Measurements from ENCODE around the gene PROB1. TPM values are rescaled to one million over a fixed set of nuclear protein-coding genes. Genes with fewer than 3 reads are reported as not detected.
"Not testable (repeated sequence)": the region's sequence is repeated elsewhere in the genome, so short reads cannot be mapped to it uniquely, and the experiment has no call there.

The PROB1 gene
- total RNA-seq, 1 experiment from 2014 or later, result 2.2 TPM

DNA sequence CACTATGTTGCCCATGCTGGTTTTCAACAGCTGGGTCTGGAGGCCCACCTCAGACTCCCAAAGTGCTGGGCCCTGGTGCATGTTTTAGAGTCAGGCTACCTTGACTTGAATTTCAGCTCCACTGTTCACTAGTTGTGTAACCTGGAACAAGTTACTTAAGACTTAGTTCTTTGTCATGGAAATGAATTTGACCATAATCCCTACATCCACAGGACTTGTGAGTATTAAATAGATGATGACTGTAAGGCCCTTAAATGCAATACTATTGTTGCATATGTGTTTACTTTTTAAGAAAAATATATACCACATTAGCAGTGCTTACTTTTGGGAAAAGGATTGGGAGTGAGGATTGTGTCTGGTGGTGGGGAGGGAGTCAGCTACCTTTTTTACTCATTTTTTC lies 36.8 kb downstream of the PROB1 start:
- Histone ChIP-seq H3K4me1 (ENCODE audit: insufficient read depth, low read length) (peaks cover 11% of the 10 kb centered on the region), H2AFZ (ENCODE audit: low read length) (no peak overlapping the region), H3K79me2 (ENCODE audit: low read length) (peaks cover 90% of the 10 kb centered on the region), H3K9me2 (replicated peaks; ENCODE audit: low read length) (no peaks in the 10 kb centered on the region), H3F3A (ENCODE audit: low read length, unreplicated experiment) (no peaks in the 10 kb centered on the region), H4K20me1 (ENCODE audit: low read length) (peaks cover 15% of the 10 kb centered on the region; the same call in 1 of the 2 replicates), H3K4me2 (ENCODE audit: low read length) (no peak overlapping the region), H3K27me3 (ENCODE audit: low read length) (no peaks in the 10 kb centered on the region), H3K27ac (ENCODE audit: low read length) (no peak overlapping the region), H3K9ac (ENCODE audit: low read length) (no peak overlapping the region), H3K4me3 (ENCODE audit: low read length) (no peak overlapping the region), H3K36me3 (ENCODE audit: low read depth, low read length) (no peaks in the 10 kb centered on the region; the same call in 1 of the 2 replicates), H3K9me3 (ENCODE audit: low read length) (no peaks in the 10 kb centered on the region)
- POLR2A ChIA-PET (ENCODE audit: unreplicated experiment), result interaction anchor here (0.6 kb wide), 1 partner anchor 16 kb away, joined by 20 read pairs; no protein-coding TSS in a partner anchor
- DNase-seq, result no peak
- intact Hi-C loops (cut with micrococcal nuclease), result no loop called here
- CTCF ChIA-PET, result interaction anchor here (0.7 kb wide), 1 partner anchor 614 kb away, joined by 9 read pairs; no protein-coding TSS in a partner anchor
- ATAC-seq, result no peak
- TF ChIP-seq, protein P1, sequence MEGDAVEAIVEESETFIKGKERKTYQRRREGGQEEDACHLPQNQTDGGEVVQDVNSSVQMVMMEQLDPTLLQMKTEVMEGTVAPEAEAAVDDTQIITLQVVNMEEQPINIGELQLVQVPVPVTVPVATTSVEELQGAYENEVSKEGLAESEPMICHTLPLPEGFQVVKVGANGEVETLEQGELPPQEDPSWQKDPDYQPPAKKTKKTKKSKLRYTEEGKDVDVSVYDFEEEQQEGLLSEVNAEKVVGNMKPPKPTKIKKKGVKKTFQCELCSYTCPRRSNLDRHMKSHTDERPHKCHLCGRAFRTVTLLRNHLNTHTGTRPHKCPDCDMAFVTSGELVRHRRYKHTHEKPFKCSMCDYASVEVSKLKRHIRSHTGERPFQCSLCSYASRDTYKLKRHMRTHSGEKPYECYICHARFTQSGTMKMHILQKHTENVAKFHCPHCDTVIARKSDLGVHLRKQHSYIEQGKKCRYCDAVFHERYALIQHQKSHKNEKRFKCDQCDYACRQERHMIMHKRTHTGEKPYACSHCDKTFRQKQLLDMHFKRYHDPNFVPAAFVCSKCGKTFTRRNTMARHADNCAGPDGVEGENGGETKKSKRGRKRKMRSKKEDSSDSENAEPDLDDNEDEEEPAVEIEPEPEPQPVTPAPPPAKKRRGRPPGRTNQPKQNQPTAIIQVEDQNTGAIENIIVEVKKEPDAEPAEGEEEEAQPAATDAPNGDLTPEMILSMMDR (conservative IDR thresholded peaks at IDR 0.05; ENCODE audit: low read depth, low read length), result no peak
- BruUV-seq (replicated peaks), result no TSS peak

DNA sequence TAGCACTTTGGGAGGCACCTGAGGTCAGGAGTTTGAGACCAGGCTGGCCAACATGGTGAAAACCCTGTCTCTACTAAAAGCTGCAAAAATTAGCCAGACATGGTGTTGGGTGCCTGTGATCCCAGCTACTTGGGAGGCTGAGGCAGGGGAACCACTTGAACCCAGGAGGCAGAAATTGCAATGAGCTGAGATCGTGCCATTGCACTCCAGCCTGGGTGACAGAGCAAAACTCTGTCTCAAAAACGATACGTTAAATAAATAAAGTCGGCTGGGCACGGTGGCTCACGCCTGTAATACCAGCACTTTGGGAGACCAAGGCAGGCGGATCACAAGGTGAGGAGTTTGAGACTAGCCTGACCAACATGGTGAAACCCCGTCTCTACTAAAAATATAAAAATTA lies 39.0 kb downstream of the PROB1 start:
- BruUV-seq (replicated peaks); CTCF ChIA-PET: not testable (repeated sequence)
- H3K4me1 ChIP-seq (ENCODE audit: insufficient read depth, low read length), result peaks cover 11% of the 10 kb centered on the region

DNA sequence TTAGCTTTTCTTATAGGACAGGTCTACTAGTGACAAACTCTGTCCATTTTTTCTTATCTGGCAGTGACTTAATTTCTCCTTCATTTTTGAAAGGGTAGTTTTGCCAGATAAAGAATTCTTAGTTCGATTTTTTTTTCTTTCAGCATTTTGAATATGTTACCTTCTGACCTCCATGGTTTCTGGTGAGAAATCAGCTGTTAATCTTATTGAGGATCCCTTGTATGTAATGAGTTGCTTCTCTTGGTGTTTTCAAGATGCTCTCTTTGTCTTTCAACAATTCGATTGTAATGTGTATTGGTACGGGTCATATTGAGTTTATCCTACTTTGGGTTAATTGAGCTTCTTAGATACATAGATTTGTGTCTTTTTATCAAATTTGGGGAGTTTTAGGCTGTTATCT lies 40.7 kb downstream of the PROB1 start:
- Histone ChIP-seq H3K4me2 (ENCODE audit: low read length) (no peak overlapping the region), H3F3A (ENCODE audit: low read length, unreplicated experiment) (no peaks in the 10 kb centered on the region), H3K27ac (ENCODE audit: low read length) (no peak overlapping the region), H4K20me1 (ENCODE audit: low read length) (peaks cover 14% of the 10 kb centered on the region; the same call in 1 of the 2 replicates), H3K27me3 (ENCODE audit: low read length) (no peaks in the 10 kb centered on the region), H3K9ac (ENCODE audit: low read length) (no peak overlapping the region), H3K4me3 (ENCODE audit: low read length) (no peak overlapping the region), H3K36me3 (ENCODE audit: low read depth, low read length) (no peaks in the 10 kb centered on the region; the same call in 1 of the 2 replicates), H3K4me1 (ENCODE audit: insufficient read depth, low read length) (peaks cover 5% of the 10 kb centered on the region), H2AFZ (ENCODE audit: low read length) (no peak overlapping the region), H3K9me2 (replicated peaks; ENCODE audit: low read length) (no peaks in the 10 kb centered on the region), H3K9me3 (ENCODE audit: low read length) (no peaks in the 10 kb centered on the region), H3K79me2 (ENCODE audit: low read length) (peaks cover 98% of the 10 kb centered on the region)
- no peak for ATAC-seq
- intact Hi-C loops (cut with micrococcal nuclease), result no loop called here
- no peak for DNase-seq
- no peak for TF ChIP-seq EZH2phosphoT487 (IDR thresholded peaks at IDR 0.05; ENCODE audit: borderline replicate concordance, low read length)
- TF ChIP-seq, protein P1 (conservative IDR thresholded peaks at IDR 0.05; ENCODE audit: low read depth, low read length), result no peak
- no peak for TF ChIP-seq EZH2 (IDR thresholded peaks at IDR 0.05; ENCODE audit: low read length, unreplicated experiment)
- CTCF ChIA-PET, result no interaction called here
- no TSS peak for BruUV-seq (replicated peaks)
- POLR2A ChIA-PET (ENCODE audit: unreplicated experiment), result no interaction called here

More for the DNA sequence above, 39.0 kb downstream of the PROB1 start:
- H3K9me3 ChIP-seq (ENCODE audit: low read length); ATAC-seq; POLR2A ChIA-PET (ENCODE audit: unreplicated experiment); H3K4me2 ChIP-seq (ENCODE audit: low read length); H3K4me3 ChIP-seq (ENCODE audit: low read length); intact Hi-C loops (cut with micrococcal nuclease); H3K9ac ChIP-seq (ENCODE audit: low read length); H3K36me3 ChIP-seq (ENCODE audit: low read depth, low read length); DNase-seq; H2AFZ ChIP-seq (ENCODE audit: low read length); H3K9me2 ChIP-seq (replicated peaks; ENCODE audit: low read length); H3K27me3 ChIP-seq (ENCODE audit: low read length); H3K27ac ChIP-seq (ENCODE audit: low read length); H3F3A ChIP-seq (ENCODE audit: low read length, unreplicated experiment): not testable (repeated sequence)
- Histone ChIP-seq H3K79me2 (ENCODE audit: low read length) (peaks cover 99% of the 10 kb centered on the region), H4K20me1 (ENCODE audit: low read length) (peaks cover 18% of the 10 kb centered on the region; the same call in 1 of the 2 replicates)

DNA sequence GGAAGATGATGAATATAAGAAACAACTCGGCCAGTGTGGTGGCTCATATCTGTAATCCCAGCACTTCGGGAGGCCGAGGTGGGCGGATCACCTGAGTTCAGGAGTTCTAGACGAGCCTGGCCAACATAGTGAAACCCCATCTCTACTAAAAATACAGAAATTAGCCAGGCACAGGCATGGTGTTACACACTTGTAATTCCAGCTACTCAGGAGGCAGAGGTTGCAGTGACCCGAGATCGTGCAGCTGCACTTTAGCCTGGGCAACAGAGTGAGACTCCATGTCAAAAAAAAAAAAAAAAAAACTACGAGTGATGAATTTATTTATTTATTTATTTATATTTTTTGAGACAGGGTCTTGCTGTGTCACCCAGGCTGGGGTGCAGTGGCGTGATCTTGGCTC lies 47.0 kb downstream of the PROB1 start:
- DNase-seq; H3K4me2 ChIP-seq (ENCODE audit: low read length); H3K27ac ChIP-seq (ENCODE audit: low read length); intact Hi-C loops (cut with micrococcal nuclease); POLR2A ChIA-PET (ENCODE audit: unreplicated experiment); H3K36me3 ChIP-seq (ENCODE audit: low read depth, low read length); H3K9me2 ChIP-seq (replicated peaks; ENCODE audit: low read length); H3K4me3 ChIP-seq (ENCODE audit: low read length); H3K27me3 ChIP-seq (ENCODE audit: low read length); BruUV-seq (replicated peaks); H3K9me3 ChIP-seq (ENCODE audit: low read length); H2AFZ ChIP-seq (ENCODE audit: low read length); ATAC-seq; H3F3A ChIP-seq (ENCODE audit: low read length, unreplicated experiment); H3K9ac ChIP-seq (ENCODE audit: low read length); CTCF ChIA-PET: not testable (repeated sequence)
- H3K4me1 ChIP-seq (ENCODE audit: insufficient read depth, low read length), result peaks cover 11% of the 10 kb centered on the region; the same call in 1 of the 2 replicates
- H4K20me1 ChIP-seq (ENCODE audit: low read length), result peaks cover 32% of the 10 kb centered on the region
- H3K79me2 ChIP-seq (ENCODE audit: low read length), result peaks cover 98% of the 10 kb centered on the region

DNA sequence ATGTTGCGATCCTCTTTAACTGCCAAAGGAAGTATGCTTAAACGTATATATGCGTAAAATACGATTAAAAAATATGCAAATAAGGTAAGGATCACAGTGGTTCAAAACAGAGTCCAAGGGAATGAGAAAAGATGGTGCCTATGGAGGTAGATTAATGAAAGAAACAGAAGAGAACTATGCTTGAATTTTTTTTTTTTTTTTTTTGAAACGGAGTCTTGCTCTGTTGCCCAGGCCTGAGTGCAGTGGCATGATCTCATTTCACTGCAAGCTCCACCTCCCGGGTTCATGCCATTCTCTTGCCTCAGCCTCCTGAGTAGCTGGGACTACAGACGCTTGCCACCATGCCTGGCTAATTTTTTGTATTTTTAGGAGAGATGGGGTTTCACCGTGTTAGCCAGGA lies 49.5 kb downstream of the PROB1 start:
- H3K9ac ChIP-seq (ENCODE audit: low read length); DNase-seq; H3K27ac ChIP-seq (ENCODE audit: low read length); H3F3A ChIP-seq (ENCODE audit: low read length, unreplicated experiment); H3K4me3 ChIP-seq (ENCODE audit: low read length); BruUV-seq (replicated peaks); ATAC-seq; H3K9me2 ChIP-seq (replicated peaks; ENCODE audit: low read length); intact Hi-C loops (cut with micrococcal nuclease); H3K36me3 ChIP-seq (ENCODE audit: low read depth, low read length); H3K4me2 ChIP-seq (ENCODE audit: low read length); CTCF ChIA-PET; H3K9me3 ChIP-seq (ENCODE audit: low read length); H2AFZ ChIP-seq (ENCODE audit: low read length); H3K27me3 ChIP-seq (ENCODE audit: low read length): not testable (repeated sequence)
- Histone ChIP-seq H3K4me1 (ENCODE audit: insufficient read depth, low read length) (peaks cover 18% of the 10 kb centered on the region), H4K20me1 (ENCODE audit: low read length) (peaks cover 33% of the 10 kb centered on the region), H3K79me2 (ENCODE audit: low read length) (peaks cover 86% of the 10 kb centered on the region)
- POLR2A ChIA-PET (ENCODE audit: unreplicated experiment), result interaction anchor here (0.6 kb wide), 1 partner anchor 101 kb away, joined by 3 read pairs; no protein-coding TSS in a partner anchor
